Measurements from ENCODE around the gene CHRNB1.

CHRNB1 gene

DNA sequence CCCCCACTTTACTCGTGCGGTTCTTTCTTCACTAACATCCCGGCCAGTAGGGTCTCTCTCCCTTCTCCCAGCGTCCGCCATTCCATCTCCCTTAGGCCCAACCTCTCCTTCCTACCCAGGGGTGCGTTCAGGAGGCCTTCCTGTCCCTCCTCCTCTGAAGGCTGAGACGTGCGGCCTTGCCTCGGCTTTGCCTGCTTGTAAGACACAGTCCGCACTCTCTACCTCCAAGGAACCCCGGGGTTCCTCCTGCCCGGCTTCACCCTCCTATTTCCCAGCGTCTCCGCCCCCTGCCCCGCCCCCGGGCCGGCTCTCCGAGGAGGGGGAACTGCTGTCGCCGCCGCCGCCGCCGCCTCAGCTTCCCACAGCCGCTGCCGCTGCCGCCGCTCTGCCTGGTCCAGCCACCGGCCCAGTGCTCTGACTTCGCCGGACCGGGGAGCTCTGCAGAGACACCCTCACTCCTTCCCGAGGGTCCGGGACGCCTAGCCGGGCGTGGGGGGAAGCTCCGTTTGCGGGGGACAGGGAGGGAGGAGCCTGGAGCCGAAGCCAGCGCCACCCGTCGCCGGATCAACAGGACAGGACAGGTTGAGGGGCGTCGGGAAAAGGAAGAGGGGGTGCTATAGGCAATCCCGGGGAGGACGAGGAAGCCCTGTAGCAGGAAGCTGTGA, 6.8 kb upstream of the CHRNB1 start:
- DNase-seq (ENCODE audit: low read depth, low spot score) = no peak

GRCh38 chr17:7438656-7439460, 6.0 kb upstream of the CHRNB1 start:
- DNase-seq (ENCODE audit: low read depth, low spot score) = no peak

GRCh38 chr17:7439462-7440112, 5.3 kb upstream of the CHRNB1 start, which contains the start of gene FGF11:
FGF11 (plus strand) TSS chr17:7439512; CDS start chr17:7439621, 109 bp downstream.
- DNase-seq (ENCODE audit: low read depth, low spot score) = no peak

- DNase-seq (ENCODE audit: low read depth, low spot score) = no peak
Measured at GRCh38 chr17:7440113-7440833, 4.6 kb upstream of the CHRNB1 start.

GRCh38 chr17:7440834-7441195, 4.0 kb upstream of the CHRNB1 start:
- DNase-seq (ENCODE audit: low read depth, low spot score) = no peak

DNA sequence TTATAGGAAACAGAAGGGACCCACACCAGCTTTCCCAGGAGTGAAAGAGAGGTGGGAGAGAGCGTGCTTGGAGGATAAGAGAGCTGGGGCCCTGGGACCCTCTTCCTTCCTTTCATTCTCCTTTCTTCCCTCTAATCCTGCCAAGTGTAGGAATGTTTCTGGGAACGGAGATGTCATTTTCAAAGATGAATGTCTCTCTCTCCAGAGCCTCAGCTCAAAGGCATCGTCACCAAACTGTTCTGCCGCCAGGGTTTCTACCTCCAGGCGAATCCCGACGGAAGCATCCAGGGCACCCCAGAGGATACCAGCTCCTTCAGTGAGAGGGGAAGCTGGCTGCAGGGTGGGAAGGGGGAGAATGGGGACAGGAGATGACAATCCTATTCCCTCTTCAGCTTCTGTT, 3.6 kb upstream of the CHRNB1 start:
- no peak for DNase-seq (ENCODE audit: low read depth, low spot score)

GRCh38 chr17:7442142-7442541, 2.7 kb upstream of the CHRNB1 start:
- DNase-seq (ENCODE audit: low read depth, low spot score) = no peak

GRCh38 chr17:7443499-7444485, 1.1 kb upstream of the CHRNB1 start:
- DNase-seq (ENCODE audit: low read depth, low spot score) = no peak

DNA sequence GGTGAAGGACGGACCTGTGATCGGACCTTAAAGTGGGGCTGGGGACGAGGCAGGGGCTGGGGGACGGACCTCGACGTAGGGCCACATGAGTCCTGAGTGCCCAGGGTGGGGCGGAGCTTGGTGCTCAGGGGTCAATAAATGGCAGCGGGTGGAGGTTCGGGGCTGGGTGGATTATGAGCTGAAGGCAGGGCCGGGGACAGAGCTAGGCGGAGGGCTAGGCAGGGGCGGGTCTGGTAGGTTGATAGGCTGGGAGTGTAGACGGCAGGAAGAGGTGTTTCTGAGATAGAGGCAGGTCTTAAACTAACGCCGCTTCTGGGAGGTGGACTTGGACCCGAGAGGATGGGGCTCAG, 733 bp downstream of the CHRNB1 start:
- no peak for DNase-seq (ENCODE audit: low read depth, low spot score)

DNA sequence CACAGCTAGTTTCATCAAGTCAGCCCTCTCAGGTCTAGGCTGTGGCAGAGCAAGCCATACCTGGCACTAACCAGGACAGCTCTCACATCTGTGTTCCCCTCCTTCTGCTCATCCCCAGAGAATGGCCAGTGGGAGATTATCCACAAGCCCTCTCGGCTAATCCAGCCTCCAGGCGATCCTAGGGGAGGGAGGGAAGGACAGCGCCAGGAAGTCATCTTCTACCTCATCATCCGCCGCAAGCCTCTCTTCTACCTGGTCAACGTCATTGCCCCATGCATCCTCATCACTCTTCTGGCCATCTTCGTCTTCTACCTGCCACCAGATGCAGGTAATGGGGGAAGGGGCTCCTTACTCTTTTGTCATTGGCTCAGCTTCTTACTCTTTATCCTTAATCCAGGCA, 3.6 kb downstream of the CHRNB1 start:
- no peak for DNase-seq (ENCODE audit: low read depth, low spot score)

DNA sequence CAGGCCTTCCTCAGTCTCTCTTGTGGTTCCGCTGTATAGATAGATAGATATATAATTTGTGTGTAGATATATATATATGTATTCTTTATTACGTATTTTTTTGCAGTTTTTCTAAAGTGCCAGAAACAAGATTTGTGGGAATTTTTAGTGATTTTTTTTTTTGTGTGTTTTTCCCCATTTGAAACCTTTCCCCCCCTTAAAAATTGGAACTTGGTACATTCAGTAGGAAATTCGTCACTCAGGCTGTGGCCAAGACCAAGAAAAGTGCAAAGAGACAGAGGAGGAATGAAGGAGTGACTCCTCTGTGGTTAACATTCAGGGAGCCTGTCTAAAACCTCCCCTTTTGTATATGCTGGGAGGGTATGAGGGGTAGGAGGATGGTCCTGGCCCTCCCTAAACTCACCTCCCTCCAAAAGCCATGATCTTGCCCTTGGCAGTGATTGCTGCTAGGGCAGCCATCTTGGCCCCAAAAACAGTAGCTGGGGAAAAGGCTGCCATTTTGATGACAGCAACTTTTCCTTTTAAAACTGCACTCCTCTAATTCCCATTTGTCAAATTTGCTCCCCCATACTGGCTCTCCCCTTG, 15.2 kb downstream of the CHRNB1 start:
- no peak for DNase-seq (ENCODE audit: low read depth, low spot score)

- no peak for DNase-seq (ENCODE audit: low read depth, low spot score)
Measured at GRCh38 chr17:7460850-7461660, 16.2 kb downstream of the CHRNB1 start.

DNA sequence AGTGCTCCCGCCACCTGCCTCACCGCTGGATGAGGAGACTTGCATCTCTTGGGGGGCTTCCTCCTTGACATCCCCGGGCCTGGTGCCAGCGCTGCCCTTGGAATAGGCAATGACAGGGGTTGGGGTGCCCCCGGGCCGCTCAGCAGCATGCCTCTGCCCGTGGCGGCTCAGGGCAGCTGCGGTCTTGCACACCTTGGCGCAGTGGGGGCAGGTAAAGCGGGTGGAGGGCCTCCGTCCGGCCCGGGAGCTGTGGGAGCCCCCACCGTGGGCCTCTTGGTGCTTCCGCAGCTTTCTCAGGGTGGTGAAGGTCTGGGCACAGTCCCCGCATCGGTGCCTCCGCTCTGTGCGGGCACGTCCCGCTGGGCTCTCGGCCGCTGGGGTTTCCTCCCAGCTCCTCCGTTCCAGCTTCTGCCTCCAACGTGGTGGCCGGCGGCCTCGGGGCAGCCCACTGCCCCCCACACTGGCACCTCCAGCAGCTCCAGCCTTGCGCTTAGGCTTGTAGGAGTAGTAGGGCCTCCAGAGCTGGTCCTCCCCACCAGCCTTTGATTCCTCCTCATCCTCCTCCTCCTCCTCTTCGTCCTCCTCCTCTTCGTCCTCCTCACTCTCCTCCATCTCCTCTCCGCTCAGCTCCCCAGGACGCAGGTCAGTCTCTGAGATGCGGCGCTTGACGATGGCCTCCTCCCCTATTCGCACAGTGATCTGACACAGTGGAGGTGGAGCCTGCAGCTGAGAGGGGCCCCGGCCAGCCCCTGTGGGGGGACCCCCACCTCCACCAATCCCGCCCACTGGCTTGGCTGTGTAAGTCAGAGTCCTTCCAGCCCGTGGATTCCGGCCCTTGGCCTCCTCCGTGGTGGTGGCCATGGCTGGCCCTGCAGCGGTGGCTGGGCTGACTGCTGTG, 17.9 kb downstream of the CHRNB1 start:
- no peak for DNase-seq (ENCODE audit: low read depth, low spot score)

DNA sequence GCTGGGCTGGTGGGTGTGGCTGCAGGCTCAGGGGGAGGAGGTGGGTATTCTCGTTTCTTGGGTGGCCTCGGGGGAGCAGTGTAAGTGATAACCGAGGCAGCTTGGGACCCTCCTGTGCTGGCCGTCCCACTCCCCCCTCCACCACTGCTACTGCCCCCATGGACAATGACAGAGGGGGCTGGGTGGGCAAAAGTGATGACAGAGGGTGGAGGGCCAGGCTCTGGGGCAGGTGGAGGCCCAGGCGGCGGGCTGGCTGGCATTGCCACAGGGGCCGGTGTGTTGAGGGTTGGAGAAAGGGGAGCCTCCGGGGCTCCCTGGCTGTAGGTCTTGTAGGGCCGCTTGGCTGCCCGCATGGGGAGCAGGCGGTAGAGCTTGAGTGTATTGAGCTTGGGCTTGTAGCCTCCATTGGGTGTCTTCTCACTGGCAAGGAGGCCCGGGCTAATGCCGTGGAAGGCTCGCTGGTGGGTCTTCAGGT, 18.5 kb downstream of the CHRNB1 start:
- DNase-seq (ENCODE audit: low read depth, low spot score) = no peak

DNA sequence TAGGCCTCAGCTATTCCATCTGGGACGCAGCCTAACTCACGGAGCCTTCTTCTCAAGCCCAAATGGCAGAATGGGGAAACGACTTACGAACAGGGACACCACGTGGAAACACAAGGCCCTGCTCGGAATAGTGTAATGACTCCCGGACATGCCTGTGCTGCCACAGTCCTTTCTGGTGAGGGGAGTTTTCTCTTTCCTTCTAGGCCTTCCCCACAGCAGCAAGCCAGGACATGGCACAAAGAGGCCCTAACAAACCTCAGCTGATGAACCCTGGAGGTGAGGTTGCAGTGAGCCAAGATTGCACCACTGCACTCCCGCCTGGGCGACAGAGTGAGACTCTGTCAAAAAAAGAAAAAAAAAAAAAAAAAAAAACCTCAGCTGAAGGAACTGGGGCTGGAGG, 19.2 kb downstream of the CHRNB1 start:
- DNase-seq (ENCODE audit: low read depth, low spot score) = no peak

GRCh38 chr17:7465597-7466275, 20.9 kb downstream of the CHRNB1 start:
- no peak for DNase-seq (ENCODE audit: low read depth, low spot score)

GRCh38 chr17:7466318-7466638, 21.4 kb downstream of the CHRNB1 start:
- no peak for DNase-seq (ENCODE audit: low read depth, low spot score)

Measured in smooth muscle cell of the brain vasculature (primary cell).